HEK293 (cell line): ENCODE data around the gene BCL2A1.

ENCODE experiments used
- CTCF ChIA-PET: fragments of 350-600 bp; formaldehyde crosslinking; extraction: SDS; loops from one replicate; lab custom pipeline; 2021; ENCODE audit warnings: antibody characterized with exemption; lab: Yijun Ruan, JAX
- POLR2A ChIA-PET: fragments of 300-600 bp; formaldehyde crosslinking; extraction: SDS; loops from one replicate; lab custom pipeline; 2020; ENCODE audit warnings: antibody characterized with exemption, inconsistent platforms; lab: Yijun Ruan, JAX
- H3K27ac ChIP-seq: fragments of 200-500 bp; sonication (Bioruptor generic); 2 replicates; pipeline ENCODE4 v1.5.1; 2014; ENCODE audit warnings: low read depth, low read length, control low read depth, inconsistent platforms; ENCODE audit errors: extremely low read depth
- H3K36me3 ChIP-seq, 2 experiments: fragments of 200-500 bp in 1 of 2; sonication (Bioruptor generic) in 1 of 2; 1 replicate in 1 of 2; 2 replicates in 1 of 2; pipeline ENCODE4 v1.5.1; 2014 to 2017; ENCODE audit warnings: inconsistent platforms in 2 of 2, low read length in 2 of 2; ENCODE audit not compliant: control insufficient read depth in 2 of 2, insufficient read depth in 1 of 2
- H3K4me1 ChIP-seq: fragments of 200-500 bp; sonication (Bioruptor generic); 2 replicates; pipeline ENCODE4 v1.5.1; 2014; ENCODE audit warnings: mild to moderate bottlenecking, low read length, inconsistent platforms; ENCODE audit not compliant: control insufficient read depth, insufficient read depth
- H3K4me3 ChIP-seq: 2 replicates; pipeline ENCODE4 v1.5.1; 2011; ENCODE audit warnings: low read depth, mild to moderate bottlenecking, control low read depth, low read length, moderate library complexity
- H3K9me3 ChIP-seq: fragments of 200-500 bp; sonication (Bioruptor generic); 2 replicates; pipeline ENCODE4 v1.5.1; 2014; ENCODE audit warnings: low read depth, low read length, inconsistent platforms; ENCODE audit not compliant: control insufficient read depth, insufficient read depth
- BCL11B ChIP-seq: fragments of 450-650 bp; formaldehyde crosslinking; IDR thresholded peaks from 2 replicates; pipeline ENCODE4 v1.5.1; 2016; ENCODE audit warnings: low read depth, missing biosample characterization, missing genetic modification characterization
- KLF16 ChIP-seq: fragments of 450-650 bp; formaldehyde crosslinking; IDR thresholded peaks from 2 replicates; pipeline ENCODE4 v1.5.1; 2017; ENCODE audit warnings: missing biosample characterization, missing genetic modification characterization
- WT1 ChIP-seq: fragments of 450-650 bp; formaldehyde crosslinking; IDR thresholded peaks from 2 replicates; pipeline ENCODE4 v1.5.1; 2016; ENCODE audit warnings: missing biosample characterization, missing genetic modification characterization
- YY2 ChIP-seq: fragments of 450-650 bp; formaldehyde crosslinking; IDR thresholded peaks from 2 replicates; pipeline ENCODE4 v1.5.1; 2016; ENCODE audit warnings: missing biosample characterization, missing genetic modification characterization
- ZBTB21 ChIP-seq: fragments of 450-650 bp; formaldehyde crosslinking; IDR thresholded peaks from 2 replicates; pipeline ENCODE4 v1.5.1; 2017; ENCODE audit warnings: missing biosample characterization, missing genetic modification characterization
- ZEB2 ChIP-seq: fragments of 450-650 bp; formaldehyde crosslinking; IDR thresholded peaks from 2 replicates; pipeline ENCODE4 v1.5.1; 2016; ENCODE audit warnings: missing biosample characterization, missing genetic modification characterization
- ZNF169 ChIP-seq: fragments of 450-650 bp; formaldehyde crosslinking; IDR thresholded peaks from 2 replicates; pipeline ENCODE4 v1.5.1; 2016; ENCODE audit warnings: missing biosample characterization, missing genetic modification characterization
- ZNF184 ChIP-seq: fragments of 450-650 bp; IDR thresholded peaks from 2 replicates; pipeline ENCODE4 v1.5.1; 2018; ENCODE audit warnings: missing biosample characterization, mild to moderate bottlenecking, missing genetic modification characterization
- ZNF248 ChIP-seq: fragments of 450-650 bp; formaldehyde crosslinking; IDR thresholded peaks from 2 replicates; pipeline ENCODE4 v1.5.1; 2017; ENCODE audit warnings: missing biosample characterization, missing genetic modification characterization
- ZNF302 ChIP-seq: fragments of 450-650 bp; formaldehyde crosslinking; IDR thresholded peaks from 2 replicates; pipeline ENCODE4 v1.5.1; 2016; ENCODE audit warnings: missing biosample characterization, missing genetic modification characterization, low read depth
- ZNF311 ChIP-seq: fragments of 450-650 bp; formaldehyde crosslinking; IDR thresholded peaks from 2 replicates; pipeline ENCODE4 v1.5.1; 2017; ENCODE audit warnings: missing biosample characterization, missing genetic modification characterization, borderline replicate concordance
- ZNF394 ChIP-seq: fragments of 450-650 bp; formaldehyde crosslinking; IDR thresholded peaks from 2 replicates; pipeline ENCODE4 v1.5.1; 2016; ENCODE audit warnings: missing biosample characterization, missing genetic modification characterization, mild to moderate bottlenecking, moderate library complexity, borderline replicate concordance
- ZNF423 ChIP-seq: fragments of 450-650 bp; formaldehyde crosslinking; IDR thresholded peaks from 2 replicates; pipeline ENCODE4 v1.5.1; 2016; ENCODE audit warnings: missing biosample characterization, missing genetic modification characterization
- ZNF473 ChIP-seq: fragments of 450-650 bp; formaldehyde crosslinking; IDR thresholded peaks from 2 replicates; pipeline ENCODE4 v1.5.1; 2017; ENCODE audit warnings: missing biosample characterization, missing genetic modification characterization
- ZNF48 ChIP-seq: fragments of 450-650 bp; formaldehyde crosslinking; IDR thresholded peaks from 2 replicates; pipeline ENCODE4 v1.5.1; 2016; ENCODE audit warnings: missing biosample characterization, missing genetic modification characterization
- ZNF501 ChIP-seq: fragments of 450-650 bp; formaldehyde crosslinking; IDR thresholded peaks from 2 replicates; pipeline ENCODE4 v1.5.1; 2016; ENCODE audit warnings: missing biosample characterization, missing genetic modification characterization
- ZNF610 ChIP-seq: fragments of 450-650 bp; formaldehyde crosslinking; IDR thresholded peaks from 2 replicates; pipeline ENCODE4 v1.5.1; 2016; ENCODE audit warnings: missing biosample characterization, missing genetic modification characterization, borderline replicate concordance
- ZNF654 ChIP-seq: fragments of 450-650 bp; formaldehyde crosslinking; IDR thresholded peaks from 2 replicates; pipeline ENCODE4 v1.5.1; 2016; ENCODE audit warnings: low read depth, missing biosample characterization, missing genetic modification characterization
- ZNF670 ChIP-seq: fragments of 450-650 bp; formaldehyde crosslinking; IDR thresholded peaks from 2 replicates; pipeline ENCODE4 v1.5.1; 2016; ENCODE audit warnings: missing biosample characterization, missing genetic modification characterization, low read depth
- ZNF707 ChIP-seq: fragments of 450-650 bp; formaldehyde crosslinking; IDR thresholded peaks from 2 replicates; pipeline ENCODE4 v1.5.1; 2016; ENCODE audit warnings: missing biosample characterization, missing genetic modification characterization
- ZSCAN23 ChIP-seq: fragments of 450-650 bp; formaldehyde crosslinking; IDR thresholded peaks from 2 replicates; pipeline ENCODE4 v1.5.1; 2016; ENCODE audit warnings: missing biosample characterization, missing genetic modification characterization
- ZXDB ChIP-seq: fragments of 450-650 bp; formaldehyde crosslinking; IDR thresholded peaks from 2 replicates; pipeline ENCODE4 v1.5.1; 2016; ENCODE audit warnings: missing biosample characterization, missing genetic modification characterization
- TF ChIP-seq, protein P1 (sequence below): fragments of 450-650 bp; formaldehyde crosslinking; IDR thresholded peaks from 2 replicates; pipeline ENCODE4 v1.5.1; 2016; ENCODE audit warnings: missing biosample characterization, missing genetic modification characterization
- TF ChIP-seq, protein P2 (sequence below): fragments of 450-650 bp; formaldehyde crosslinking; IDR thresholded peaks from 2 replicates; pipeline ENCODE4 v1.5.1; 2016; ENCODE audit warnings: missing biosample characterization, missing genetic modification characterization
- TF ChIP-seq, protein P3 (sequence below): fragments of 450-650 bp; formaldehyde crosslinking; IDR thresholded peaks from 2 replicates; pipeline ENCODE4 v1.5.1; 2016; ENCODE audit warnings: missing biosample characterization, missing genetic modification characterization

Gene BCL2A1

DNA sequence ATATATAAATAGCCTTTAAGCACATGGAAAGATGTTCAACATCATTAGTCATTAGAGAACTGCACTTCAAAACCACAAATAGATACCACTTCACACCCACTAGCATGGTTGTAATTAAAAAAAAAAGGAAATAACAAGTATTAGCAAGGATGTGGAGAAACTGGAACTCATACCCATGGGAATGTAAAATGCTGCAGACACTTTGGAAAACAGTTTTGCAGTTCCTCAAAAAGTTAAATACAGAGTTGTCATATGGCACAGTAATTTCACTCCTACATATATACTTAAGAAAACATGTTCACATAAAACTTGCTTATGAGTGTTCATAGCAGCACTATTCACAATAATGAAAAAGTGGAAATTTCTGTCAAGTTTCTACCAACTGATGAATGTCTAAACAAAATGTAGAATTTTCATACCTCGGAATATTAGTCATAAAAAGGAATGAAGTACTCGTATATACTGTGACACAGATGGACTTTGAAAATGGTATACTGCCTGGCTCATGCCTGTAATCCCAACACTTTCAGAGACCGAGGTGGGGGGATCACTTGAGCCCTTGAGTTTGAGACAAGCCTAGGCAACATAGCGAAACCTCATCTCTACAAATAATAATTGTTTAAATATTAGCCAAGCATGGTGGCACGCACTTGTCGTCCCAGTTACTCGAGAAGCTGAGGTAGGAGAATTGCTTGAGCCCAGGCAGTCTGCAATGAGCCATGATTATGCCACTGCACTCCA is 28.1 kb downstream of the BCL2A1 start:
- H3K4me3 ChIP-seq: no peak overlapping the region
- no peaks in the 10 kb centered on the region for H3K9me3 ChIP-seq
- no peak overlapping the region for H3K27ac ChIP-seq
- POLR2A ChIA-PET: no interaction called here
- no peaks in the 10 kb centered on the region for H3K4me1 ChIP-seq
- CTCF ChIA-PET: interaction anchor here (0.6 kb wide), 1 partner anchor 624 kb away, joined by 3 read pairs; no protein-coding TSS in a partner anchor
- TF ChIP-seq ZNF501 (tag by site-specific recombination): no peak
- TF ChIP-seq ZNF302 (tag by site-specific recombination): no peak
- TF ChIP-seq, protein P1, sequence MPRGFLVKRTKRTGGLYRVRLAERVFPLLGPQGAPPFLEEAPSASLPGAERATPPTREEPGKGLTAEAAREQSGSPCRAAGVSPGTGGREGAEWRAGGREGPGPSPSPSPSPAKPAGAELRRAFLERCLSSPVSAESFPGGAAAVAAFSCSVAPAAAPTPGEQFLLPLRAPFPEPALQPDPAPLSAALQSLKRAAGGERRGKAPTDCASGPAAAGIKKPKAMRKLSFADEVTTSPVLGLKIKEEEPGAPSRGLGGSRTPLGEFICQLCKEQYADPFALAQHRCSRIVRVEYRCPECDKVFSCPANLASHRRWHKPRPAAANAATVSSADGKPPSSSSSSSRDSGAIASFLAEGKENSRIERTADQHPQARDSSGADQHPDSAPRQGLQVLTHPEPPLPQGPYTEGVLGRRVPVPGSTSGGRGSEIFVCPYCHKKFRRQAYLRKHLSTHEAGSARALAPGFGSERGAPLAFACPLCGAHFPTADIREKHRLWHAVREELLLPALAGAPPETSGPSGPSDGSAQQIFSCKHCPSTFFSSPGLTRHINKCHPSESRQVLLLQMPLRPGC (tag by site-specific recombination): no peak
- no peak for TF ChIP-seq ZSCAN23 (tag by site-specific recombination)
- no peak for TF ChIP-seq ZNF169
- no peak for TF ChIP-seq ZNF394 (tag by site-specific recombination)
- no peak for TF ChIP-seq ZNF423 (tag by site-specific recombination)
- no peak for TF ChIP-seq ZNF707 (tag by site-specific recombination)
- TF ChIP-seq ZNF184: no peak
- no peak for TF ChIP-seq ZEB2
- TF ChIP-seq ZNF473 (tag by site-specific recombination): no peak
- TF ChIP-seq YY2: no peak
- TF ChIP-seq, protein P2, sequence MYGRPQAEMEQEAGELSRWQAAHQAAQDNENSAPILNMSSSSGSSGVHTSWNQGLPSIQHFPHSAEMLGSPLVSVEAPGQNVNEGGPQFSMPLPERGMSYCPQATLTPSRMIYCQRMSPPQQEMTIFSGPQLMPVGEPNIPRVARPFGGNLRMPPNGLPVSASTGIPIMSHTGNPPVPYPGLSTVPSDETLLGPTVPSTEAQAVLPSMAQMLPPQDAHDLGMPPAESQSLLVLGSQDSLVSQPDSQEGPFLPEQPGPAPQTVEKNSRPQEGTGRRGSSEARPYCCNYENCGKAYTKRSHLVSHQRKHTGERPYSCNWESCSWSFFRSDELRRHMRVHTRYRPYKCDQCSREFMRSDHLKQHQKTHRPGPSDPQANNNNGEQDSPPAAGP (tag by site-specific recombination): no peak
- TF ChIP-seq ZNF248 (tag by site-specific recombination): no peak
- no peak for TF ChIP-seq ZBTB21 (tag by site-specific recombination)
- TF ChIP-seq BCL11B: no peak
- no peak for TF ChIP-seq WT1 (tag by site-specific recombination)
- no peak for TF ChIP-seq ZXDB (tag by site-specific recombination)
- H3K36me3 ChIP-seq: no peaks in the 10 kb centered on the region

DNA sequence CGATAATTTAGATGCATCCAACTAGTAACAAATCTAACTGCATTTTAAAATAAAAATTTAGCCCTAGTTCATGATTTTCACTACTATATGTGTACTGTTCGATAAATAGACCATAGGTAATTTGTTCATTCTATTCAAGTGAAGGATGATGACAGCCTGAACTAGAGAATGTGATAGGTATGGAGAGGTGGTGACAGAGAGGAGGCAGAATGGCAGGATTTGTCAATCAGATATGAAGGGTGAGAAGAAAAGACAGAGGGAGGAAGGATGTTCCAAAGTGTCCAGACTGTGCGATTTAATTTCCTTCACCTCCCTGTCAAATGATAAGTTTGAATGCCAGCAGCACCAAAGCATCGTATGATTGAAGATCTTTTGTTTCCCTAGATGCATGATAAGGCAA is 31.6 kb downstream of the BCL2A1 start:
- no peaks in the 10 kb centered on the region for H3K9me3 ChIP-seq
- no peak overlapping the region for H3K4me3 ChIP-seq
- POLR2A ChIA-PET: no interaction called here
- H3K36me3 ChIP-seq: no peaks in the 10 kb centered on the region
- H3K4me1 ChIP-seq: no peaks in the 10 kb centered on the region
- TF ChIP-seq KLF16 (tag by site-specific recombination) (no peak), ZNF610 (tag by site-specific recombination) (no peak), ZNF48 (tag by site-specific recombination) (no peak), ZNF670 (tag by site-specific recombination) (no peak), ZNF248 (tag by site-specific recombination) (no peak), ZNF654 (no peak), ZNF311 (no peak)
- TF ChIP-seq, protein P3, sequence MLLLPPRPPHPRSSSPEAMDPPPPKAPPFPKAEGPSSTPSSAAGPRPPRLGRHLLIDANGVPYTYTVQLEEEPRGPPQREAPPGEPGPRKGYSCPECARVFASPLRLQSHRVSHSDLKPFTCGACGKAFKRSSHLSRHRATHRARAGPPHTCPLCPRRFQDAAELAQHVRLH: no peak
- no peak overlapping the region for H3K27ac ChIP-seq
- CTCF ChIA-PET: interaction anchor here (0.7 kb wide), 1 partner anchor 88 kb away, joined by 3 read pairs; no protein-coding TSS in a partner anchor
